GM19395 (cell line): ENCODE data around the gene ARL9.
"Not testable (repeated sequence)": the region's sequence is repeated elsewhere in the genome, so short reads cannot be mapped to it uniquely, and the experiment has no call there.

Experiments used
- ATAC-seq: cut with Tn5 transposase; IDR thresholded peaks from one replicate; pipeline ENCODE4 v1.9.1; 2021; ENCODE audit warnings: mild to moderate bottlenecking, moderate library complexity; ENCODE audit not compliant: unreplicated experiment

ARL9 gene, protein sequence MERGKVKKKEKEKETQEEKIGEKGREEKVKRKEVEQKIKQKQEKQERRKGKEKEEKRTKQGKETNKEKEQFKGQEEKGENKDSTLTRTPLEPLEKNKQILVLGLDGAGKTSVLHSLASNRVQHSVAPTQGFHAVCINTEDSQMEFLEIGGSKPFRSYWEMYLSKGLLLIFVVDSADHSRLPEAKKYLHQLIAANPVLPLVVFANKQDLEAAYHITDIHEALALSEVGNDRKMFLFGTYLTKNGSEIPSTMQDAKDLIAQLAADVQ

GRCh38 chr4:56505269-56506130 is at the start of gene ARL9:
Gene ARL9, plus strand, starts transcription at chr4:56505791. Its CDS starts 72 bp downstream, at chr4:56505863.
- peak; percentile 64 for ATAC-seq

- ATAC-seq: no peak
Measured at GRCh38 chr4:56460085-56460484, 45.5 kb upstream of the ARL9 start.

DNA sequence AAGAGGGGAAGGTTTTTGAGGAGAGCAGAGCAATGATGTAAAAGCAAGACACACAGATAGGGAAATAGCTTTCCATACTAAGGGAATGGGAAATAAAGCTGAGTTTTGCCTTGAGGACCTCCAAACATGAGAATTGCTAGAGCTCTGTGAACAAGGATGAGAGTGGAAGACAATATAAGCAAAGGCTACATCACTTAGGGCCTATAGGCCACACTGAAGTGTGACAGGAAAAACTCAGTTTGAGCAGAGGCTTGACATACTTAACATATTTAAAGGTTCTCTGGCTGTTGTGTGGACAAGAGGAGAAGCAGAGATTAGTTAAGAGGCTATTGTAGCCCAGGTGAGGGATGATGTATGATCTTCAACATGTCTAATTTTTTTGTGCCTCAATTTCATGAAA is 43.4 kb upstream of the ARL9 start:
- no peak for ATAC-seq

GRCh38 chr4:56463711-56464110 is 41.9 kb upstream of the ARL9 start:
- no peak for ATAC-seq

DNA sequence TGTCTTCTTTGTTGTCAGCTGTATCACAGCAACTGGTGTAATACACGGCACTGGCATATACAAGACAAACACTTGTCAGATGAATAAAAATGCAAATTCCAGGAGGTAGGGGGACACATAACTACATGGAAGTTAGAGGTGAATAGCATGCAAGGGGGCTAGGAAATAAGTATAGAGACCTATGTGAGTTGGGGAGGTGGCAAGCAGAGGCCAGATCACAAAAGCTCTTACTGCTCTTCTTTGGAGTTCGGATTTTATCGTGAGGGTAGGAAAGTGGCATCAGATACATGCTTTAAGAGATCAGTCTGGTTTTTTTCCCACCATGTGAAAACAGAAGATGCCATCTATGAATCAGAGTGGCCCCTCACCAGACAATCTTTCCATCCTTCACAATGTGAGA is 41.0 kb upstream of the ARL9 start:
- no peak for ATAC-seq

DNA sequence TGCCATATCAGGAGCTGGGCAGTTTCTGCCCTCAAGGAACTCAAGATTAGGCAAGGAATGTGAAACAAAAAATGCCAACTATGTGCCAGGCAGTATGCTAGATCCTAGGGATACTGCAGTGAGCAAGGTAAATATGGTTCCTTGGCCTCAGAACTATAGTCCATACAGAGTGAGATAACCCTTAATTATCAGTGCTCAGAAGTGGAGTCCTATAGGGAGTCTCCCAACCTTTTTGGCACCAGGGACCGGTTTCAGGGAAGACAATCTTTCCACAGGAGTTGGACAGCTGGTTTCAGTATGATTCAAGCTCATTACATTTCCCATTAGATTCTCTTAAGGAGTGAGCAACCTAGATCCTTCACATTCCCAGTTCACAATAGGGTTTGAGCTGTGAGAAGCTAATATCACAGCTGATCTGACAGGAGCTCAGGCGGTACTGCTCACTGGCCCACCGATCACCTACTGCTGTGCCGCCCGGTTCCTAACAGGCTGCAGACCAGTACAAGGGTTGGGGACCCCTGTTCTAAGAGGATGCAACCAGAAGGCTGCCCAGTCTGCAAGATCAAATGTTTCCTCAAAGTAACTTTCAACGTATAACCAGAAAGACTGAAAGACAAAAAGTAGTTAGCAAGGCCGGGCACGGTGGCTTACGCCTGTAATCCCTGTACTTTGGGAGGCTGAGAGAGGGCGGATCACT is 39.8 kb upstream of the ARL9 start:
- no peak for ATAC-seq

DNA sequence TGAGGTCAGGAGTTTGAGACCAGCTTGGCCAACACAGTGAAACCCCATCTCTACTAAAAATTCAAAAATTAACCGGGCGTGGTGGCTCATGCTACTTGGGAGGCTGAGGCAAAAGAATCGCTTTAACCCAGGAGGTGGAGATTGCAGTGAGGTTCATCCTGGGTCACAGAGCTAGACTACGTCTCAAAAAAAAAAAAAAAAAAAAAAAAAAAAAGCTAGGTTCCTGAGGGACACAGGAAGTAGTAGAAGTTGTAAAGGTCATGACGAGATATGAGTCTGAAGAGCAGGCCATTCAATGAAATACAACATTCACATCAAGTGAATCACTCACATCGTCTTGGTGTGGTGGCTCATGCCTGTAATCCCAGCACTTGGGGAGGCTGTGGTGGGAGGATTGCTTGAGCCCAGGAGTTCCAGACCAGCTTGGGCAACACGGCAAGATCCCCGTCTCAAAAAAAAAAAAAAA is 39.3 kb upstream of the ARL9 start:
- ATAC-seq: not testable (repeated sequence)

GRCh38 chr4:56466910-56467283 is 38.7 kb upstream of the ARL9 start:
- no peak for ATAC-seq

GRCh38 chr4:56467284-56468096 is 38.1 kb upstream of the ARL9 start, which contains the start of gene SRP72:
Gene SRP72, plus strand, starts transcription at chr4:56467617. Its CDS starts 19 bp downstream, at chr4:56467636.
- peak; percentile 90 for ATAC-seq

GRCh38 chr4:56468097-56468422 is 37.5 kb upstream of the ARL9 start:
- peak; percentile 61 for ATAC-seq

GRCh38 chr4:56469489-56470210 is 35.9 kb upstream of the ARL9 start:
- no peak for ATAC-seq

GRCh38 chr4:56475917-56476316 is 29.7 kb upstream of the ARL9 start:
- ATAC-seq: peak; percentile 95

DNA sequence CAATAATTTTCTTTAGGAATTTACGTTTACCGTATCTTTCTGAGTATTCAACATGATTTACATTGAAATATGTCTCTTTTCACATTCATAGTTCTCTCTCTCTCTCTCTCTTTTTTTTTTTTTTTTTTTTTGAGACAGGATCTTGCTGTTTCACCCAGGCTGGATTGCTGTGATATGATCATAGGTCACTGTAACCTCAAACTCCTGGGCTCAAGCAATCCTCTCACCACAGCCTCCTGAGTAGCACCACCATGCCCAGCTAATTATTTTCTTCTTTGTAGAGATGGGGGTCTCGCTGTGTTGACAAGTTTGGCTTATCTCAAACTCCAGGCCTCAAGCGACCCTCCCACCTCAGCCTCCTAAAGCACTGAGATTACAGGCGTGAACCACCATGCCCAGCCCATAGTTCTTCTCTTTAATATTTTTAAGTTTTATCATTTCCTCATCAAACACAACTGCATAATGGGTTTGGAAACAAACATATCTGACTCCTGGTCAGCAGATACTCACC is 28.3 kb upstream of the ARL9 start:
- ATAC-seq: no peak

GRCh38 chr4:56480691-56481090 is 24.9 kb upstream of the ARL9 start:
- no peak for ATAC-seq

- no peak for ATAC-seq
Measured at GRCh38 chr4:56496241-56496640, 9.3 kb upstream of the ARL9 start.

DNA sequence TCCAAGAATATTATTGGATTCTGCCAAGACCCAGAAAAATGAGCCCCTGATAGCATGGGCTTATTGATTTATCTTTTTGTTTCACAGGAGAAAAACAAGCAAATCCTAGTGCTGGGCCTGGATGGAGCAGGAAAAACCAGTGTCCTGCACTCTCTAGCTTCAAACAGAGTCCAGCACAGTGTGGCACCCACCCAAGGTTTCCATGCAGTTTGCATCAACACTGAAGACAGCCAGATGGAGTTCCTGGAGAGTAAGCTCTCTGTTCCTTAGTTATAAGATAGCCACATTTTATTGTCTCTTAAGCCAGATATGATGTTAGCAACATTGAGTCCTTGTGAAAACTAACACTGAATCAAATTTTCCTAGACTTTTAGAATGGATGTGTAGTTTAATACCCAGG is 5.5 kb downstream of the ARL9 start:
- no peak for ATAC-seq

DNA sequence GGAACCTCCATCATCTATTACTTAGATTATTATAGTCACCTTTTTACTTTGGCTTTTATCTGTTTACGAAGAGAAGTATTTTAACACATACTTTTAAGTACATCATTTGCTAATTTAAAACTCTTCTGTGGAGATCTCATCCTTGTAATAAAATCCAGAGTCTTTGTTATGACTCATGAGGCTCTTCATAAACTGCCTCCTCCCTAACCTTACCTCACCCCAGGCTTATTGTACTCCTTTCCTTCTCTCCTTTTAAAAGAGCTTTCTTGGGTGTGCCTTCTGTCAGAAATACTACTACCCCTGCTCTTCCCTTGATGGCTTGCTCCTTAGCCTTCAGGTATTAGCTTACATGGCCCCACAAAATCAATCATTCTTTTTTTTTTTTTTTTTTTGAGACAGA is 6.6 kb downstream of the ARL9 start:
- no peak for ATAC-seq

GRCh38 chr4:56513517-56513916 is 7.9 kb downstream of the ARL9 start:
- no peak for ATAC-seq

DNA sequence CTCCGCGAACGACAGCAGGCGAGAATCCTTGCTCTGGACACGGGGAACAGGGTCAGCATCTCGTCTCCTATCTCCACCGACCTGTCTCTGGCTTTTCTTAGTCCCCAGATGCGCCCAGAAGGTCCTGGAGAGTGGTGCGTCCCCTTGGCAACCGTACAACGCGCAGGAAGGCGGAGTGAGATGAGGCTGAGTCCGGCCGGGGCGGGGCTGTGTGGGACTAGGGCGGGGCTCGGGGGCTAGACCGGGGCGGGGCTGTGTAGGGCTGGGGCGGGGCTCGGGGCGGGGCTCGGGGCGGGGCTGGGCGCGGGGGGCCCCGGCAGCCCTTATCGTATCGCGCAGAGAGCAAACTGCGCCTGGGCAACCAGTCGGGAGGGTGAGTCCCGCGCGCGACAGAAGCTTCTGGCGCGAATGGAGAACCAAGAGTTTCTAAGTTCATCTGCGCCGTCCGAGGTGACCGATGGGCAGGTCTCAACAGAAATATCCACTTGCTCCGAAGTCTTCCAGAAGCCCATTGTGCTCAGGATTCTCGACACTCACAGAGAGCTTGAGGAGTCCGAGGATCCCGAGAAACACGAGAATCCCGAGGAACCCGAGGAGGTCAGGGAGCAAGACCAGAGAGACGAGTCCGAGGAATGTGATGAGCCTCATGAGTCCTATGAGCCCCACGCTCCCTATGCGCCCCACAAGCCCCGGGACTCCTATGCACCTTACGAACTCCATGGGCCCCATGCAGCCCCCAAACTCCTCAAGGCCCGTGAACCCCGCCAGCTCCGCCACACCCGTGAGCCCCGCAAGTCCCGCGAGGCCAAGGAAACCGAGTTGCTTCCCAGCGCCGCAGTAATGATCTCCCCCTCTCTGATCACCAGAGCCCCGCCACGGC is 24.9 kb downstream of the ARL9 start:
- ATAC-seq: peak; percentile 93
